K562 (cell line): Measurements from ENCODE around the gene SYMPK. TPM values are rescaled to one million over a fixed set of nuclear protein-coding genes. Genes with fewer than 3 reads are reported as not detected.

Source experiments
- ARID2 ChIP-seq: fragments of 450-650 bp; IDR thresholded peaks from 2 replicates; pipeline ENCODE4 v1.6.1; 2017; ENCODE audit warnings: antibody characterized with exemption, mild to moderate bottlenecking
- CREBBP ChIP-seq: IDR thresholded peaks from one replicate; pipeline ENCODE4 v1.6.1; 2012; ENCODE audit warnings: low read depth, mild to moderate bottlenecking, control low read depth, inconsistent platforms, low read length
- DNMT1 ChIP-seq: fragments of 450-650 bp; IDR thresholded peaks from 2 replicates; pipeline ENCODE4 v1.6.1; 2016; ENCODE audit warnings: antibody characterized with exemption, mild to moderate bottlenecking
- ELF2 ChIP-seq: fragments of 250-450 bp; sonication (Bioruptor Pico); IDR thresholded peaks from 2 replicates; pipeline ENCODE4 v1.5.0; 2021; ENCODE audit warnings: mild to moderate bottlenecking
- ETS2 ChIP-seq: IDR thresholded peaks from 2 replicates; pipeline ENCODE4 v1.6.1; 2016; ENCODE audit warnings: borderline replicate concordance, missing genetic modification characterization, mild to moderate bottlenecking, moderate library complexity, missing compliant biosample characterization; ENCODE audit not compliant: poor library complexity, severe bottlenecking
- FOXK1 ChIP-seq: sonication (generic); formaldehyde crosslinking; IDR thresholded peaks from 2 replicates; pipeline ENCODE4 v1.8.0; 2022; ENCODE audit warnings: missing genetic modification reagents, mild to moderate bottlenecking, borderline replicate concordance
- FOXP4 ChIP-seq: sonication (generic); formaldehyde crosslinking; IDR thresholded peaks from 2 replicates; pipeline ENCODE4 v1.8.0; 2022; ENCODE audit warnings: mild to moderate bottlenecking, missing genetic modification reagents, borderline replicate concordance
- HSF4 ChIP-seq: fragments of 250-450 bp; sonication (Bioruptor Pico); IDR thresholded peaks from 2 replicates; pipeline ENCODE4 v2.1.2; 2022; ENCODE audit warnings: mild to moderate bottlenecking, moderate library complexity, borderline replicate concordance
- KAT7 ChIP-seq: sonication (generic); formaldehyde crosslinking; IDR thresholded peaks from 2 replicates; pipeline ENCODE4 v1.8.0; 2022; ENCODE audit warnings: missing genetic modification reagents, mild to moderate bottlenecking, borderline replicate concordance
- LCOR ChIP-seq: sonication (generic); formaldehyde crosslinking; IDR thresholded peaks from 2 replicates; pipeline ENCODE4 v1.8.0; 2022; ENCODE audit warnings: mild to moderate bottlenecking, missing genetic modification reagents
- MTA3 ChIP-seq: fragments of 450-650 bp; formaldehyde crosslinking; IDR thresholded peaks from 2 replicates; pipeline ENCODE4 v1.6.1; 2017; ENCODE audit warnings: mild to moderate bottlenecking, borderline replicate concordance
- NBN ChIP-seq: fragments of 450-650 bp; IDR thresholded peaks from 2 replicates; pipeline ENCODE4 v1.6.1; 2016; ENCODE audit warnings: low read depth, mild to moderate bottlenecking
- SAP30 ChIP-seq: fragments of 200-600 bp; sonication (generic); IDR thresholded peaks from 2 replicates; pipeline ENCODE4 v1.6.1; 2012; ENCODE audit warnings: borderline replicate concordance, low read depth, mild to moderate bottlenecking, moderate library complexity, low read length, control low read depth, inconsistent platforms; ENCODE audit not compliant: insufficient read depth, poor library complexity, severe bottlenecking
- SMAD3 ChIP-seq: fragments of 450-650 bp; formaldehyde crosslinking; conservative IDR thresholded peaks from 2 replicates; pipeline ENCODE4 v1.4.0; 2020; ENCODE audit warnings: mild to moderate bottlenecking
- SMARCE1 ChIP-seq: fragments of 450-650 bp; IDR thresholded peaks from 2 replicates; pipeline ENCODE4 v1.7.1; 2016; ENCODE audit warnings: mild to moderate bottlenecking
- TSC22D4 ChIP-seq: fragments of 450-650 bp; IDR thresholded peaks from 2 replicates; pipeline ENCODE4 v1.6.1; 2016; ENCODE audit warnings: missing genetic modification characterization, missing biosample characterization, control low read depth
- ZBED1 ChIP-seq: IDR thresholded peaks from 2 replicates; pipeline ENCODE4 v1.6.1; 2014
- ZNF224 ChIP-seq: sonication (generic); formaldehyde crosslinking; IDR thresholded peaks from 2 replicates; pipeline ENCODE4 v1.8.0; 2022; ENCODE audit warnings: mild to moderate bottlenecking, missing genetic modification reagents
- ZNF717 ChIP-seq: fragments of 250-450 bp; sonication (Bioruptor Pico); IDR thresholded peaks from 2 replicates; pipeline ENCODE4 v1.5.0; 2021
- ZNF785 ChIP-seq: fragments of 250-450 bp; sonication (Bioruptor Pico); IDR thresholded peaks from 2 replicates; pipeline ENCODE4 v1.4.0; 2020; ENCODE audit warnings: mild to moderate bottlenecking
- polyA plus RNA-seq, 8 experiments: library from polyadenylated mRNA; depleted of rRNA in 4 of 8; stranded (reverse) in 5 of 8; unstranded in 3 of 8; fragments of >200 nt; fragmentation: Nextera tagmentation in 2 of 8; fragmentation: Illumina TruSeq in 1 of 8; extraction: Ambion mirVana in 2 of 8; extraction: Trizol in 1 of 8; gene quantifications; 2 replicates each; pipeline versions ENCODE4 v1.2.1 to v1.2.3, GENCODE V29; 2011 to 2014; ENCODE audit warnings: inconsistent platforms in 1 of 8, missing spikeins in 1 of 8
- total RNA-seq, 7 experiments: library from RNA; depleted of rRNA in 6 of 7; stranded (reverse); fragments of >200 nt in 6 of 7; fragmentation: Illumina TruSeq in 2 of 7; extraction: Trizol in 2 of 7; gene quantifications; 2 replicates each; pipeline versions ENCODE4 v1.2.1 to v1.2.3, GENCODE V29; 2011 to 2021; ENCODE audit warnings: low replicate concordance in 1 of 7
- TF ChIP-seq, protein P1 (sequence below): IDR thresholded peaks from 2 replicates; pipeline ENCODE4 v1.6.1; 2011; ENCODE audit not compliant: insufficient read length; ENCODE audit errors: extremely low read depth
- TF ChIP-seq, protein P2 (sequence below): sonication (generic); formaldehyde crosslinking; IDR thresholded peaks from 2 replicates; pipeline ENCODE4 v1.4.0; 2020; ENCODE audit warnings: mild to moderate bottlenecking, missing genetic modification reagents
- TF ChIP-seq, protein P3 (sequence below), 2 experiments: fragments of 450-650 bp in 1 of 2; sonication (generic) in 1 of 2; formaldehyde crosslinking; conservative IDR thresholded peaks; 2 replicates each; pipeline versions ENCODE4 v1.4.0 to v1.8.1; 2020 to 2022; ENCODE audit warnings: mild to moderate bottlenecking in 1 of 2, missing genetic modification reagents in 1 of 2

SYMPK gene
- total and polyA plus RNA-seq, 9 of the 15 experiments (the other 6 are each of a cell fraction or from before 2014, with no cell fraction given): 0.73 to 95.5 (median 58.4) TPM

DNA sequence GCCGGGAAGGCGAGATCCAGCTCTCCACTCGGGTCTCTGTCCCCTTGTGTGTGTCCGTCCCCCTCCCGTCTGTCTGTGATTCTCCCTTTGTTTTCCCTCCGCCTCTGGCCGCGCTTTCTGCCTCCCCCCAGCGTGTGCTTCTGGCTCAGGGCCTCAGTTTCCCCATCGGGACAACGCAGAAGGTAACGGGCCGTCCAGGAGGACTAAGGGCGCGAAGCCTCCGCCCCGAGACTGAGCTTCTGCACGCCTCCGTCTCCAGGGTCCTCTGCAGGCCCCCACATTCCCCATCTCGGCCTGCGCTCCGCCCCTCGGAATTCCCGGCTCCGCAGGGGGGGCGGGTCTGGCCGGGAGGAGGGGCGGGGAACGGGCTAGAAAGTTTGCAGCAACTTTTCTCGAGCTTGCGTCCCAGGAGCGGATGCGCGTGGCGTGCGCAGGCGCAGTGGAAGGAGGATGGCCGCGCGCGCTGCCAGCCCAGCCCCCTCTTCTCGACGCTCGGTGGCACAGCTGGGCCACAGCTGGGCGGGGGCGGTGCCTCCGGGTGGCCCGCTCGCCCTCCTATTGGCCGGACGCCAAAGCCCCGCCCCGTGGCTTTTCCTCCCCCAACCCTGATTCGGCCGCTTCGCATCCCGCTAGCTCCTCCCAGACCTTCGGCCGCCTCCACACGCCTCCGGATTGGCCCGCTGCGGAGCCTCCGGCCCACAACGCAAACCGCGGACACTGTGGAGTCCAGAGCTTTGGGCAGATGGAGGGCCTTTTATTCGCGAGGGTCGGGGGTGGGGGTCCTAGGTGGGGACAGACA is 93.8 kb downstream of the SYMPK start, which contains the start of gene SIX5 (continued):
- TF ChIP-seq LCOR (no peak), ZBED1 (peak; percentile 87; the same call in 1 of the 2 replicates), FOXP4 (CRISPR knock-in tag) (no peak), ETS2 (tag) (no peak), TSC22D4 (no peak), FOXK1 (no peak), ZNF785 (CRISPR knock-in tag) (no peak), ZNF717 (no peak), SMARCE1 (peak; percentile 42; the same call in 1 of the 2 replicates), KAT7 (CRISPR knock-in tag) (no peak), NBN (peak; percentile 60; the same call in 1 of the 2 replicates), CREBBP (no peak), HSF4 (CRISPR knock-in tag) (no peak), ARID2 (no peak), ZNF224 (CRISPR knock-in tag) (no peak), SMAD3 (CRISPR knock-in tag) (no peak), DNMT1 (no peak), SAP30 (peak; percentile 44), MTA3 (peak; percentile 82; the same call in 1 of the 2 replicates), ELF2 (CRISPR knock-in tag) (0 out of 2 replicates have a peak, but pooled peaks have one; percentile 37)
- TF ChIP-seq, protein P1, sequence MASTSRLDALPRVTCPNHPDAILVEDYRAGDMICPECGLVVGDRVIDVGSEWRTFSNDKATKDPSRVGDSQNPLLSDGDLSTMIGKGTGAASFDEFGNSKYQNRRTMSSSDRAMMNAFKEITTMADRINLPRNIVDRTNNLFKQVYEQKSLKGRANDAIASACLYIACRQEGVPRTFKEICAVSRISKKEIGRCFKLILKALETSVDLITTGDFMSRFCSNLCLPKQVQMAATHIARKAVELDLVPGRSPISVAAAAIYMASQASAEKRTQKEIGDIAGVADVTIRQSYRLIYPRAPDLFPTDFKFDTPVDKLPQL: no peak
- TF ChIP-seq, protein P2, sequence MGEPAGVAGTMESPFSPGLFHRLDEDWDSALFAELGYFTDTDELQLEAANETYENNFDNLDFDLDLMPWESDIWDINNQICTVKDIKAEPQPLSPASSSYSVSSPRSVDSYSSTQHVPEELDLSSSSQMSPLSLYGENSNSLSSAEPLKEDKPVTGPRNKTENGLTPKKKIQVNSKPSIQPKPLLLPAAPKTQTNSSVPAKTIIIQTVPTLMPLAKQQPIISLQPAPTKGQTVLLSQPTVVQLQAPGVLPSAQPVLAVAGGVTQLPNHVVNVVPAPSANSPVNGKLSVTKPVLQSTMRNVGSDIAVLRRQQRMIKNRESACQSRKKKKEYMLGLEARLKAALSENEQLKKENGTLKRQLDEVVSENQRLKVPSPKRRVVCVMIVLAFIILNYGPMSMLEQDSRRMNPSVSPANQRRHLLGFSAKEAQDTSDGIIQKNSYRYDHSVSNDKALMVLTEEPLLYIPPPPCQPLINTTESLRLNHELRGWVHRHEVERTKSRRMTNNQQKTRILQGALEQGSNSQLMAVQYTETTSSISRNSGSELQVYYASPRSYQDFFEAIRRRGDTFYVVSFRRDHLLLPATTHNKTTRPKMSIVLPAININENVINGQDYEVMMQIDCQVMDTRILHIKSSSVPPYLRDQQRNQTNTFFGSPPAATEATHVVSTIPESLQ (CRISPR knock-in tag): no peak
- TF ChIP-seq, protein P3, sequence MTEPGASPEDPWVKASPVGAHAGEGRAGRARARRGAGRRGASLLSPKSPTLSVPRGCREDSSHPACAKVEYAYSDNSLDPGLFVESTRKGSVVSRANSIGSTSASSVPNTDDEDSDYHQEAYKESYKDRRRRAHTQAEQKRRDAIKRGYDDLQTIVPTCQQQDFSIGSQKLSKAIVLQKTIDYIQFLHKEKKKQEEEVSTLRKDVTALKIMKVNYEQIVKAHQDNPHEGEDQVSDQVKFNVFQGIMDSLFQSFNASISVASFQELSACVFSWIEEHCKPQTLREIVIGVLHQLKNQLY (CRISPR knock-in tag; conservative IDR thresholded peaks at IDR 0.05): no peak
